Skeletal muscle tissue (tissue), 4 donors: ENCODE results near the gene SMPD3. TPM values are rescaled to one million over a fixed set of nuclear protein-coding genes. Genes with fewer than 3 reads are reported as not detected.

Experiments used
- H3K27ac ChIP-seq: one replicate; pipeline ENCODE4 v1.7.0; 2013; ENCODE audit warnings: mild to moderate bottlenecking, low read depth, low read length, inconsistent platforms
- H3K27me3 ChIP-seq, 3 donors: one replicate each; pipeline ENCODE4 v1.7.0; 2013; ENCODE audit warnings: low read length in 3 of 3; ENCODE audit not compliant: control insufficient read depth in 3 of 3, insufficient read depth in 3 of 3
- H3K36me3 ChIP-seq, 3 donors: one replicate each; pipeline ENCODE4 v1.7.0; 2013; ENCODE audit warnings: low read length in 3 of 3; ENCODE audit not compliant: control insufficient read depth in 3 of 3, insufficient read depth in 3 of 3
- H3K4me1 ChIP-seq, 3 donors: one replicate each; pipeline ENCODE4 v1.7.0; 2013; ENCODE audit warnings: low read length in 3 of 3, mild to moderate bottlenecking in 3 of 3; ENCODE audit not compliant: control insufficient read depth in 3 of 3, insufficient read depth in 3 of 3
- H3K4me3 ChIP-seq, 3 donors: one replicate each; pipeline ENCODE4 v1.7.0; 2013; ENCODE audit warnings: low read length in 3 of 3
- H3K9ac ChIP-seq, 3 donors: one replicate each; pipeline ENCODE4 v1.7.0; 2013; ENCODE audit warnings: low read length in 3 of 3, mild to moderate bottlenecking in 3 of 3, moderate library complexity in 2 of 3, low read depth in 1 of 3
- H3K9me3 ChIP-seq, 3 donors: one replicate each; pipeline ENCODE4 v1.7.0; 2013; ENCODE audit warnings: low read length in 3 of 3; ENCODE audit not compliant: control insufficient read depth in 3 of 3
- total RNA-seq: library from RNA; depleted of rRNA; stranded (reverse); fragments of >200 nt; gene quantifications from one replicate; pipeline ENCODE4 v1.2.3, GENCODE V29; 2014
- donor health status: Osteomylitis.

The SMPD3 gene
- total RNA-seq, 1 donor from 2014 or later, result under 0.01 TPM

DNA sequence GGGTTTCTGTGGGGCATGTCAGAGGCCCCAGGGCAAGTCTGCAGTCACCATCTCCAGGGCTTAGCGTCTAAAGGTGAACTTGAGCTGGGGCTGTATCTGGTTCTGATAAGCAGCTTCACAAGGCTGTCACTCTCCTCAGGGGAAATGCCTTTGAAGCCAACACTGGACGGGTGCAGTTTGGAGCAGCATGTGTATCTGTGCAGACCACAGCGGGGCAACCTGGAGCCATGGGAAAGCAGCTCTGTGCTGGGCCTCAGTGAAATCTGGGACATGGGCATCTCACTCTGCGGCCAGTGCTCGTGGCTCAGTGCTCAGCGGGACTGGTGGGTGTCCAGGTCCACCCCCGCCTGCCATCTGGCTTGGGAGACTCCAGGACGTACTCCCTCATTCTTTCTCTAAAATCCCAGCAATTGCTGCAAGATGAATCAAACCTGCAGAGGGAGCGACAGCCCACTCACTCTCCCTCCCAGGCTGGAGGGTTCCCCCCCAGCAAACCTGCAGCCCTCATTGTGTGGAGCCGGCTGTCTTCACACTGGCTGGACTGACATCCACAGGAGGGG, 74.0 kb downstream of the SMPD3 start:
- Histone ChIP-seq H3K9me3 (no peaks in the 10 kb centered on the region), H3K9ac (no peak overlapping the region), H3K27me3 (peaks cover 0 to 24% (median 18%) of the 10 kb centered on the region in 3 donors), H3K4me3 (no peak overlapping the region), H3K4me1 (peaks cover 6 to 7% (median 7%) of the 10 kb centered on the region in 3 donors), H3K36me3 (no peaks in the 10 kb centered on the region), H3K27ac (no peak overlapping the region)

DNA sequence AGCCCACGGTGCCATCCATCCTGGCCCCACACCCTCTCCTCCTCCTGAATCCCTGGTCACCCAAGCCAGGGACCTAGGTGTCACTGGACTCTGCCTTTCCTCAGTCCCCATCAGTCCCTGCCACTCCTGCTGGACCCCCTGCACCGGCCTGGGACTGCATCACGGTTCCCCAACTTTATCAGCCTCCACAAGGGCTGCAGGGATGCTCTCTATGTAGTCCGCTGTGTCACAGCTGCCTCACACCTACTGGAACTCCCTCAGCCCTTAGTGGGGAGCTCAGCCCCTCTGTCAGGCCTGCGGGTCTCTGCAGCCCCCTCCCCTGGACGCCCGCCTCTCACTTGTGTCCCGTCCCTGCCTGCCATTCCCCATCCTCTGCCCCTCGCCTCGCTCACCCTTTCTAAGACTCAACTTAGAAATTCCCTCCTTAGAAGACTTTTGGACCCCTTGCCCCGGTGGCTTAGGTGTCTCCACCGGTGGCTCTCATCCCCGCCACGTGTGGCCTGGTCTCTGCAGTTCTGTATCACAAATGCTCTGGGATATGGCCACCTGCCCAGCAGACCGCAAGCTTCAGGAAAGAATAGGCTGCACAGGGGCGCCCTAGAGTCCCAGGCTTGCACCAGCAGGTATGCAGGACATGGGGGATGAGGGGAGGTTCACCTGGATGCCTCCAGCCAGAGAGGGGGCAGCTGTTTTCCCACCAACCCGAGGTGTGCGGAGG, 74.6 kb downstream of the SMPD3 start:
- no peak overlapping the region for H3K9ac ChIP-seq

DNA sequence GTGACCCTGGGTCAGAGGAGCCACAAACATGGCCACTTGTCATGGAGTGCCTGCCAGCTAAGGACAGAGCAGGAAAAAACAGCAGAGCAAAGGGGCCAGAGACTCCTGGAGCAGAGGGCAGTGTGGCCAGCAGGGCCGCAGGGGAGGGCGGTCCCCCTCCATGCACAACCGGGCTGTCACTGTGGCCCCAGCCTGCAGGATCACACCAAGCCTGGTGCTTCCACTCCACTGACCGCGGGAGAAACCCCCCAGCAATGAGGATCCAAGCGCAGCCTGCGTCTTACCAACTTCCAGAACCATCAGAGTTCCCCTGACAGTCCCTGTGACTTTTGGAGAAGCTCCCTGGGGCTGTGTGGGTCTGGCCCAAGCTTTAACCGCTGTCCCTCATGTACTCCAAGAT, 75.5 kb downstream of the SMPD3 start:
- no peak overlapping the region for H3K27ac ChIP-seq
- no peak overlapping the region for H3K9ac ChIP-seq
- no peaks in the 10 kb centered on the region for H3K36me3 ChIP-seq
- peaks cover 0 to 24% (median 18%) of the 10 kb centered on the region in 3 donors for H3K27me3 ChIP-seq
- peaks cover 6 to 7% (median 7%) of the 10 kb centered on the region in 3 donors for H3K4me1 ChIP-seq
- H3K9me3 ChIP-seq, result no peaks in the 10 kb centered on the region
- no peak overlapping the region for H3K4me3 ChIP-seq

More for the DNA sequence above, 74.6 kb downstream of the SMPD3 start:
- Histone ChIP-seq H3K36me3 (no peaks in the 10 kb centered on the region), H3K27me3 (peaks cover 0 to 24% (median 18%) of the 10 kb centered on the region in 3 donors), H3K4me3 (no peak overlapping the region), H3K4me1 (peaks cover 6 to 7% (median 7%) of the 10 kb centered on the region in 3 donors), H3K27ac (no peak overlapping the region), H3K9me3 (no peaks in the 10 kb centered on the region)

DNA sequence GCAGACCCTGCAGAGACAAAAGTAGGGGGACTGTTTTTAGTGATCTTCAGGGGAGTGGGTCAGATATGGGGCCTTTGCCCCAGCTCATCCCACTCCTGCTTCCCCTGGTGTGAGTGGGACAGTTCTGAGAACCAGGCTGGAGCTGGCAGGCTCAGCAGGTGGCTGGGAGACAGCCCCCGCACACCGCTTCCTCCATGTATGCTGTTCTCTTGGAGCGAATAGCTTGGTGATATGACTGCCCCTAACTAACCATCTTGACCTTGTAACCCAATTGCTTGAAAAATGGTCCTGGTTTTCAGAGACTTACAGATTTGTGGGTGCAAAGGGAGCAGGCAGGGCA, 76.0 kb downstream of the SMPD3 start:
- no peak overlapping the region for H3K4me3 ChIP-seq
- H3K36me3 ChIP-seq, result no peaks in the 10 kb centered on the region
- H3K4me1 ChIP-seq, result peaks cover 6 to 7% (median 7%) of the 10 kb centered on the region in 3 donors
- no peaks in the 10 kb centered on the region for H3K9me3 ChIP-seq
- H3K27ac ChIP-seq, result no peak overlapping the region
- peaks cover 0 to 23% (median 18%) of the 10 kb centered on the region in 3 donors for H3K27me3 ChIP-seq
- no peak overlapping the region for H3K9ac ChIP-seq

DNA sequence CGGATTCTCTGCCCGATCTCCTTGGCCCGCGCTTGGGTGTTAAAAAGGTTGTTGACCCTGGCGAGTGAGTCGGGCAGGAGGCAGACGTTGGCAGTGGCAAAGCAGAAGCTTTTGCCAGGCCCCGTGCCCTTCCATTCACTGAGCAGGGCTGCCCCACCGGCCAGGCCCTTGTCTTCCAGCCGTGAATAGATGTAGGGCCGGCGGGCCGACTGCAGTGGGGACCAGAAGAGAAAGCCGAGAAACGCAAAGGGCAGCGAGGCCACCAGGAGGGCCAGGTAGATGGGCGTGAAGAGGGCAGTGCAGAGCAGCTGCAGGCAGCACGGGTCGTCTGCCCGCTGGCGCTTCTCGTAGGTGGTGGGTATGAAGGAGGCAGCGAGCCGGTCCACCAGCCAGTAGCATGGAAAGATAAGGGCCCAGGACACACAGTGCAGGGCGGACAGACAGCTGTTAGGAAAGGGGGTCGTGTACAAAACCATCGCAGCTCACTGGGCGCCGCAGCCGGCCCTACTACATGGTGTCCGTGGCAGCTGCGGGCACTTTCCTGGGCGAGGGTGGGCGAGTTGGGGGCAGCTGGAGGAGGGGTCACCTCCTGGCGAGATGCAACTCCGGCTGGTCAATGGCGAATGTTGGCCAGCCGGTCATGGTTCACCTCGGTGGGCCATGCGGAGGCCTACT, 76.5 kb downstream of the SMPD3 start:
- Histone ChIP-seq H3K4me1 (peaks cover 6 to 7% (median 7%) of the 10 kb centered on the region in 3 donors), H3K9me3 (no peaks in the 10 kb centered on the region)

DNA sequence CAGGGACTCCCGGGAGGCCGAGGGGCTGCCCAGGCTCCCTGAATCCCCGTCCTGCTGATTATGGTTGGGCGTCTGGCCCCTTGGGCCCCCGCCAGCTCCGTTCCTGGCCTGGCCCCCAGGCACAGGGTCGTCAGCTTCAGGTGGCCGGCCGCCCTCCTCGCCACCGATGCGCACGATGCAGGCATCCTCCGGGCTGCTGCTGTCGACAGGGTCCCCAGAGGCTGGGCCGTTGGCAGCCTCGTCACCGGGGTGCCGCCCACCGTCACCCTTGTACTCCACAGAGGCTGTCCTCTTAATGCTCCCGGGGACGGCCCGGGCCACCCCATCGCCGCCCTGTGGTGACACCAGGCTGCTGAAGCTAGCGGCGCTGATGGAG, 77.0 kb downstream of the SMPD3 start:
- peaks cover 7% of the 10 kb centered on the region in 3 donors for H3K4me1 ChIP-seq
- peaks cover under 1 to 21% (median 13%) of the 10 kb centered on the region in 3 donors for H3K27me3 ChIP-seq
- no peaks in the 10 kb centered on the region for H3K9me3 ChIP-seq
- H3K27ac ChIP-seq, result no peak overlapping the region
- H3K36me3 ChIP-seq, result no peaks in the 10 kb centered on the region
- H3K4me3 ChIP-seq, result no peak overlapping the region
- H3K9ac ChIP-seq, result no peak overlapping the region

More for the DNA sequence above, 76.5 kb downstream of the SMPD3 start:
- no peak overlapping the region for H3K27ac ChIP-seq
- H3K9ac ChIP-seq, result no peak overlapping the region
- no peaks in the 10 kb centered on the region for H3K36me3 ChIP-seq
- peaks cover 0 to 26% (median 16%) of the 10 kb centered on the region in 3 donors for H3K27me3 ChIP-seq
- no peak overlapping the region for H3K4me3 ChIP-seq

DNA sequence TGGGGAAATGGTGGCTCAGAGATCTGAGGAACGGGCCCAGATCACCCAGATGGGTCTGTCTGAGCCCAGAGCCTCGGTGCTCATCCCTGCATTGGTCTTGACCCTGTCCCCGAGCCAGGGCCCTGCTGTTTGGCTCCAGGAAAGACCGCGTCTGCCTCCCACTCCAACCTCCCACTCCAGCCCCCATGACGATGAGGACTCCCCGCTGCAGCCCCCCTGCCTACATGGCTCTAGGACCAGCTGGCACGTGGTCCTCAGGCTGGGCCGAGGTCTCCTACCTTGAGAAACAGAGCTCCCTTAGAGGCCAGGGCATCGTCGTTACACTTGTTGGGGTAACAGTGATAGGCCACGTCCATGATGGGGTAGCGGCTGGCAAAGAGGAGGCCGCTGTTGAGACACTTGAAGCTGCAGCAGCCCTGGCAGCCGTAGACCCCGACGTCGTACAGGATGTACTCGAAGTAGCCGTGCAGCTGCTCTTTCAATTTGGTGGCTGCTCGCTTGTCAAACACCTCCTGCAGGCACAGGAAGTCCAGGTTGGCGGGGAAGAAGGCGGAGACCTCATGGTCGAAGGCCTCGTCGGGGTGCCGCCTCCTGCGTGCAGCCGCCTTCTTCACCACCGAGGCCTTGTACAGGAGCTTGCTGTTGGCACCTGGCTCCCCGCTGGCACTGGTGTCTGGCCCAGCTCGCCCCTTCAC, 77.6 kb downstream of the SMPD3 start:
- Histone ChIP-seq H3K4me1 (peaks cover 7 to 9% (median 8%) of the 10 kb centered on the region in 3 donors), H3K4me3 (no peak overlapping the region), H3K9ac (no peak overlapping the region), H3K9me3 (no peaks in the 10 kb centered on the region), H3K27ac (no peak overlapping the region), H3K36me3 (no peaks in the 10 kb centered on the region), H3K27me3 (peaks cover 4 to 25% (median 16%) of the 10 kb centered on the region in 3 donors)

DNA sequence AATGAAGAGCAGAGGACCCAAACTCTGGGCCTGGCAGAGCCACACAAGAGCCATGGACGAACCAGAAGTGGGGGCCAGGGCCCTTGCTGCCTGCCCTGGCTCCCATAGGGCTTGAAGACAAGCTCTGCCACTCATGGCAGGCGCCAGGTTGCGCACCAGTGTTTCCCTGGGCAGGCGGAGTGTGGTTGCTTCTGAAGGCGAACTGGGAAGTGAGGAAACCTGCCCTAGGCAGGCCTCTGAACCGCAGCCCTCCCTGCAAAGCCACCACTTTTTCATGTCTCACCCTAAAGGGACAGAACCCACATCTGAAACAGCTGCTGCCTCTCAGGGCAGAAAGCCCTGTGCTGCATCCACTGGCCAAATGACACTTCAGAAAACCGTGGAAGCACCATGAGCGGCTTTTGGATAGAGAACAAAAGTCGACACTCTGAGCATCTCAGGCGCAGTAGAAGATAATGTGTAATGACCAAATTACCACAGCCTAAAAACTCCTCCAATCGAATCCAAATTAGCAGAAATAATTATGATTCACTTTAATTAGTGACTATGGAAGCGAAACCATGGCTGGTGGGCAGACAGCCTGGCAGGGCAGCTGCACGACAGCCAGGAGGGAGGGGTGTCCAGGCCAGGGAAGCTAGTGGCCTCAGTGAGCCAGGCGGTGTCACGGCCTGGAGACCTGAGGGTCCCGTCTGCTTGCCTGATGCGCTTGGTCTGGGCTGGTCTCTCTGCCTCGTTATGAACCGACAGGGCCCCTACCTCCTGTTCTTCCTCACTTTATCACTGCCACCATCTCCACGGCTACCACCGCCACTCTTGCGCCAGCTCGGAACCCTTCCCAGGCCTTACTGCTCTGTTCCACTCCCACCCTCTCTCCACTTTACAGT, 78.4 kb downstream of the SMPD3 start:
- Histone ChIP-seq H3K36me3 (no peaks in the 10 kb centered on the region), H3K27ac (no peak overlapping the region), H3K9ac (no peak overlapping the region), H3K9me3 (no peaks in the 10 kb centered on the region), H3K4me3 (no peak overlapping the region), H3K27me3 (peaks cover 4 to 22% (median 14%) of the 10 kb centered on the region in 3 donors), H3K4me1 (peaks cover 7 to 16% (median 13%) of the 10 kb centered on the region in 3 donors)

DNA sequence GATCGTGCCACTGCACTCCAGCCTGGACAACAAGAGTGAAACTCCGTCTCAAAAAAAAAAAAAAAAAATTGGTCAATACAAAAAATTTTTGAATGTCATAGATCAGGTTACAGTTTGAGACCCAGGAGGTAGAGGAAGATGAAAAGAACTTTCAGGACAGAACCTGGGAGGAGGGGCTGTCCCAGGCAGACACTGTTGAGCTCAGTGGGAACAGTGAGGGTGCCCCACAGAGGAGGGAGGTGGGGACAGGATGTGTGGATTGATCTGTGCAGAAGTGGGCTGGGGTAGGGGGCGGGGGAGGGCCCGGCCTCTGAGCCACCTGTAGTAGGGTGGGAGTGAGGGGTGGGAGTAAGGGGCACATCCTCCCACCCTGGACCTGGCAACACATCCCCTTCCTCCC, 79.1 kb downstream of the SMPD3 start:
- Histone ChIP-seq H3K9me3 (no peaks in the 10 kb centered on the region), H3K4me3 (no peak overlapping the region), H3K27me3 (peaks cover 4 to 20% (median 12%) of the 10 kb centered on the region in 3 donors), H3K4me1 (peaks cover 7 to 19% (median 13%) of the 10 kb centered on the region in 3 donors), H3K27ac (no peak overlapping the region), H3K36me3 (no peaks in the 10 kb centered on the region), H3K9ac (no peak overlapping the region)
